Naive thymus-derived CD4-positive, alpha-beta T cell (primary cell): ENCODE data around the gene SYTL2. TPM values are rescaled to one million over a fixed set of nuclear protein-coding genes. Genes with fewer than 3 reads are reported as not detected.

ENCODE experiments used
- ATAC-seq: fragments of 150-1000 bp; cut with Tn5 transposase; 2 replicates; pipeline ENCODE4 v1.10.0; 2021; ENCODE audit warnings: mild to moderate bottlenecking, moderate library complexity
- CTCF ChIA-PET: fragments of 350-600 bp; sonication (Branson Sonifier 250); formaldehyde crosslinking; loops from one replicate; lab custom pipeline; 2021; ENCODE audit warnings: antibody characterized with exemption; lab: Charles Lee
- POLR2A ChIA-PET: fragments of 350-600 bp; sonication (Branson Sonifier 250); formaldehyde crosslinking; loops from one replicate; lab custom pipeline; 2021; ENCODE audit warnings: antibody characterized with exemption, inconsistent platforms; lab: Charles Lee
- DNase-seq, 9 donors: peaks; one replicate each; pipeline versions ENCODE4 v3.0.0 to v3.0.0-alpha.2; 2020 to 2022; ENCODE audit warnings: mixed read lengths in 1 of 9
- H3K27ac ChIP-seq: one replicate; pipeline ENCODE4 v1.7.0; 2013; ENCODE audit warnings: mild to moderate bottlenecking, low read depth, low read length, moderate library complexity
- H3K27me3 ChIP-seq, 2 donors: one replicate each; pipeline ENCODE4 v1.7.0; 2013; ENCODE audit warnings: low read length in 2 of 2, mild to moderate bottlenecking in 2 of 2, moderate library complexity in 2 of 2; ENCODE audit not compliant: control insufficient read depth in 2 of 2, insufficient read depth in 2 of 2
- H3K36me3 ChIP-seq, 3 experiments: 1 replicate in 2 of 3; 2 replicates in 1 of 3; pipeline ENCODE4 v1.7.0; 2013; ENCODE audit warnings: low read length in 3 of 3, mild to moderate bottlenecking in 3 of 3, moderate library complexity in 1 of 3; ENCODE audit not compliant: insufficient read depth in 3 of 3, control insufficient read depth in 2 of 3
- H3K4me1 ChIP-seq, 2 donors: one replicate each; pipeline ENCODE4 v1.7.0; 2013; ENCODE audit warnings: low read length in 2 of 2, mild to moderate bottlenecking in 2 of 2, moderate library complexity in 1 of 2; ENCODE audit not compliant: control insufficient read depth in 2 of 2, insufficient read depth in 2 of 2
- H3K4me3 ChIP-seq: 2 replicates; pipeline ENCODE4 v1.7.0; 2013; ENCODE audit warnings: mild to moderate bottlenecking, low read length
- H3K9me3 ChIP-seq, 3 experiments: 1 replicate in 2 of 3; 2 replicates in 1 of 3; pipeline ENCODE4 v1.7.0; 2013; ENCODE audit warnings: low read length in 3 of 3; ENCODE audit not compliant: control insufficient read depth in 2 of 3
- H3K27ac Mint-ChIP-seq, 9 donors: one replicate each; pipeline ENCODE4 v1.8.0; 2020 to 2022; ENCODE audit warnings: mixed read lengths in 9 of 9, mild to moderate bottlenecking in 8 of 9, moderate library complexity in 5 of 9, inconsistent platforms in 2 of 9
- H3K27me3 Mint-ChIP-seq, 5 donors: one replicate each; pipeline ENCODE4 v1.8.0; 2021 to 2022; ENCODE audit warnings: mixed read lengths in 5 of 5, mild to moderate bottlenecking in 1 of 5
- H3K36me3 Mint-ChIP-seq, 5 donors: one replicate each; pipeline ENCODE4 v1.8.0; 2020 to 2022; ENCODE audit warnings: mixed read lengths in 5 of 5, mild to moderate bottlenecking in 3 of 5, inconsistent platforms in 1 of 5
- H3K4me1 Mint-ChIP-seq, 7 donors: one replicate each; pipeline ENCODE4 v1.8.0; 2020 to 2022; ENCODE audit warnings: mixed read lengths in 7 of 7, mild to moderate bottlenecking in 3 of 7, inconsistent platforms in 1 of 7
- H3K4me3 Mint-ChIP-seq, 10 donors: one replicate each; pipeline ENCODE4 v1.8.0; 2020 to 2022; ENCODE audit warnings: mild to moderate bottlenecking in 10 of 10, mixed read lengths in 10 of 10, moderate library complexity in 6 of 10, inconsistent platforms in 2 of 10
- H3K9me3 Mint-ChIP-seq, 11 donors: one replicate each; pipeline ENCODE4 v1.8.0; 2020 to 2022; ENCODE audit warnings: mixed read lengths in 11 of 11, mild to moderate bottlenecking in 4 of 11, inconsistent platforms in 1 of 11, moderate library complexity in 1 of 11
- intact Hi-C, 2 donors: fragments of 100-400 bp; cut with micrococcal nuclease; formaldehyde crosslinking; loops; one replicate each; pipeline ENCODE4 v1.15.1; 2023
- polyA plus RNA-seq, 2 donors: library from polyadenylated mRNA; unstranded; fragments of 300-500 nt; fragmentation: Illumina TruSeq; gene quantifications; one replicate each; pipeline ENCODE4 v1.2.3, GENCODE V29; 2021
- total RNA-seq, 6 experiments: library from RNA in 5 of 6; stranded (reverse) in 5 of 6; gene quantifications; 1 replicate in 5 of 6; 2 replicates in 1 of 6; pipeline ENCODE4 v1.2.3 and lab custom pipeline; 2021 to 2026

SYTL2 gene
- total and polyA plus RNA-seq, 7 experiments from 2014 or later = 12.0 to 62.9 (median 27.5) TPM

GRCh38 chr11:85664615-85665481, 146.1 kb downstream of the SYTL2 start, which contains the start of gene CREBZF:
TSS of gene CREBZF (minus strand) at chr11:85665129. CDS start at chr11:85664875, 254 bp downstream.
- Mint-ChIP-seq H3K4me1 (peaks cover 29 to 55% (median 39%) of the 10 kb centered on the region in 7 donors), H3K36me3 (peaks cover 3 to 26% (median 9%) of the 10 kb centered on the region in 5 donors), H3K4me3 (peak within 1 kb of the TSS; percentile 93 to 100 (median 99)), H3K27me3 (peaks cover 0 to 5% (median 0%) of the 10 kb centered on the region in 5 donors), H3K27ac (peak within 1 kb of the TSS; percentile 96 to 100 (median 99)), H3K9me3 (peaks cover 0 to 1% (median 0%) of the 10 kb centered on the region in 11 donors)
- ChIA-PET CTCF (interaction anchor here (1.0 to 2.2 kb wide), 3 partner anchors 15 to 34 kb away, joined by 3 to 6 read pairs (median 6); partner anchors contain the start of gene TMEM126A), POLR2A (interaction anchor here (0.6 to 11.9 kb wide), 27 partner anchors 9 to 580 kb away, joined by 3 to 207 read pairs (median 4); partner anchors contain the start of genes CCDC83, DLG2, EED and TMEM126A)
- H3K27me3 ChIP-seq = no peaks in the 10 kb centered on the region
- peaks cover 19 to 31% of the 10 kb centered on the region in 2 donors for H3K4me1 ChIP-seq
- ATAC-seq (peak; percentile 85), DNase-seq (peak; percentile 83 to 96 (median 92))
- H3K9me3 ChIP-seq = no peaks in the 10 kb centered on the region
- peak within 1 kb of the TSS; percentile 97 for H3K4me3 ChIP-seq
- H3K36me3 ChIP-seq = peaks cover 0 to 8% (median 7%) of the 10 kb centered on the region in 3 experiments
- intact Hi-C loops = loop anchor here (1.0 to 10.0 kb wide), 15 partner anchors 17 to 940 kb away; partner anchors contain the start of genes EED (in 2 of the 2), HIKESHI (in 2 of the 2), PICALM (in 2 of the 2) and TMEM126A (in 2 of the 2)
- peak within 1 kb of the TSS; percentile 99 for H3K27ac ChIP-seq

GRCh38 chr11:85663753-85664614, 147.0 kb downstream of the SYTL2 start:
- peak; percentile 75 to 93 (median 89) for DNase-seq
- Histone ChIP-seq H3K36me3 (peaks cover 0 to 10% (median 7%) of the 10 kb centered on the region in 3 experiments), H3K4me3 (peak overlapping the region; percentile 97), H3K9me3 (no peaks in the 10 kb centered on the region), H3K27me3 (no peaks in the 10 kb centered on the region), H3K4me1 (peaks cover 20 to 39% of the 10 kb centered on the region in 2 donors), H3K27ac (peak overlapping the region; percentile 99)
- Mint-ChIP-seq H3K27ac (peak overlapping the region; percentile 96 to 100 (median 99)), H3K4me1 (peaks cover 35 to 64% (median 46%) of the 10 kb centered on the region in 7 donors), H3K9me3 (peaks cover 0 to 1% (median 0%) of the 10 kb centered on the region in 11 donors), H3K36me3 (peaks cover 3 to 30% (median 9%) of the 10 kb centered on the region in 5 donors), H3K27me3 (no peaks in the 10 kb centered on the region), H3K4me3 (peak overlapping the region; percentile 93 to 100 (median 99))
- ChIA-PET CTCF (interaction anchor here (1.5 to 2.2 kb wide), 2 partner anchors 14 to 16 kb away, joined by 6 read pairs; partner anchors contain the start of gene TMEM126A), POLR2A (interaction anchor here (0.9 to 11.9 kb wide), 19 partner anchors 8 to 581 kb away, joined by 3 to 207 read pairs (median 4); partner anchors contain the start of genes CCDC83, DLG2, EED and TMEM126A)
- ATAC-seq = peak; percentile 89
- intact Hi-C loops = loop anchor here (1.0 to 10.0 kb wide), 14 partner anchors 17 to 939 kb away; partner anchors contain the start of genes HIKESHI (in 2 of the 2), PICALM (in 2 of the 2), TMEM126A (in 2 of the 2) and TMEM126B (in 2 of the 2)

GRCh38 chr11:85663080-85663752, 147.7 kb downstream of the SYTL2 start:
- peak overlapping the region; percentile 97 for H3K4me3 ChIP-seq
- peaks cover 37 to 72% (median 52%) of the 10 kb centered on the region in 7 donors for H3K4me1 Mint-ChIP-seq
- H3K36me3 Mint-ChIP-seq = peaks cover 3 to 32% (median 9%) of the 10 kb centered on the region in 5 donors
- ChIA-PET POLR2A (interaction anchor here (1.1 to 11.9 kb wide), 9 partner anchors 14 to 146 kb away, joined by 3 to 207 read pairs (median 4); partner anchors contain the start of genes DLG2, TMEM126A and TMEM126B), CTCF (interaction anchor here (1.5 to 2.2 kb wide), 2 partner anchors 13 to 15 kb away, joined by 6 read pairs; partner anchors contain the start of gene TMEM126A)
- peak overlapping the region; percentile 96 to 100 (median 99) for H3K27ac Mint-ChIP-seq
- ATAC-seq (no peak), DNase-seq (peak in 6 of 9 donors; percentile 14 to 27 (median 24))
- H3K4me3 Mint-ChIP-seq = peak overlapping the region; percentile 93 to 100 (median 99)
- H3K27me3 ChIP-seq = no peaks in the 10 kb centered on the region
- H3K4me1 ChIP-seq = peaks cover 20 to 39% of the 10 kb centered on the region in 2 donors
- H3K27me3 Mint-ChIP-seq = no peaks in the 10 kb centered on the region
- peaks cover 0 to 15% (median 7%) of the 10 kb centered on the region in 3 experiments for H3K36me3 ChIP-seq
- H3K9me3 Mint-ChIP-seq = peaks cover 0 to 1% (median 0%) of the 10 kb centered on the region in 11 donors
- peak overlapping the region; percentile 99 for H3K27ac ChIP-seq
- intact Hi-C loops = loop anchor here in 1 of 2 donors (10.0 kb wide), 1 partner anchor 938 kb away; no protein-coding TSS in a partner anchor
- no peaks in the 10 kb centered on the region for H3K9me3 ChIP-seq

GRCh38 chr11:85661972-85662664, 148.8 kb downstream of the SYTL2 start:
- peak overlapping the region; percentile 99 for H3K27ac ChIP-seq
- peak overlapping the region in 2 of 9 donors; percentile 43 to 100 for H3K27ac Mint-ChIP-seq

GRCh38 chr11:85658180-85658579, 152.8 kb downstream of the SYTL2 start:
- Mint-ChIP-seq H3K36me3 (peaks cover 0 to 24% (median 5%) of the 10 kb centered on the region in 5 donors), H3K9me3 (no peaks in the 10 kb centered on the region), H3K4me3 (no peak overlapping the region), H3K27ac (peak overlapping the region in 2 of 9 donors; percentile 52 to 58), H3K27me3 (no peaks in the 10 kb centered on the region), H3K4me1 (peaks cover 28 to 69% (median 58%) of the 10 kb centered on the region in 7 donors)
- POLR2A ChIA-PET = interaction anchor here (11.9 kb wide), 1 partner anchor 9 kb away, joined by 207 read pairs; the partner anchor contains the start of gene TMEM126A
- Histone ChIP-seq H3K27me3 (no peaks in the 10 kb centered on the region), H3K9me3 (no peaks in the 10 kb centered on the region), H3K4me3 (no peak overlapping the region), H3K27ac (no peak overlapping the region), H3K36me3 (peaks cover 4 to 25% (median 10%) of the 10 kb centered on the region in 3 experiments), H3K4me1 (peaks cover 14 to 31% of the 10 kb centered on the region in 2 donors)
- CTCF ChIA-PET = interaction anchor here (1.2 kb wide), 1 partner anchor 10 kb away, joined by 3 read pairs; the partner anchor contains the start of gene TMEM126A
- no peak for DNase-seq
- intact Hi-C loops = no loop called here
- no peak for ATAC-seq

More at GRCh38 chr11:85661972-85662664, 148.8 kb downstream of the SYTL2 start:
- Histone ChIP-seq H3K27me3 (no peaks in the 10 kb centered on the region), H3K4me3 (no peak overlapping the region), H3K36me3 (peaks cover 0 to 15% (median 7%) of the 10 kb centered on the region in 3 experiments), H3K9me3 (no peaks in the 10 kb centered on the region), H3K4me1 (peaks cover 20 to 39% of the 10 kb centered on the region in 2 donors)
- intact Hi-C loops = loop anchor here (1.0 to 10.0 kb wide), 2 partner anchors 9 to 937 kb away; no protein-coding TSS in a partner anchor
- Mint-ChIP-seq H3K9me3 (peaks cover 0 to 1% (median 0%) of the 10 kb centered on the region in 11 donors), H3K4me3 (peak overlapping the region; percentile 61 to 100 (median 80)), H3K4me1 (peaks cover 38 to 78% (median 57%) of the 10 kb centered on the region in 7 donors), H3K36me3 (peaks cover 3 to 32% (median 10%) of the 10 kb centered on the region in 5 donors), H3K27me3 (no peaks in the 10 kb centered on the region)
- ChIA-PET POLR2A (interaction anchor here (11.9 kb wide), 1 partner anchor 13 kb away, joined by 207 read pairs; the partner anchor contains the start of gene TMEM126A), CTCF (no interaction called here)
- DNase-seq (no peak), ATAC-seq (no peak)
